GM23338 (cell line): Measurements from ENCODE around the gene ERLEC1. TPM values are rescaled to one million over a fixed set of nuclear protein-coding genes. Genes with fewer than 3 reads are reported as not detected.

Experiments
- ATAC-seq: fragments of 200-7000 bp; cut with Tn5 transposase; 3 replicates; pipeline ENCODE4 v1.9.1; 2020
- DNase-seq: peaks from one replicate; pipeline ENCODE4 v3.0.0-alpha.2; 2015; ENCODE audit warnings: low spot score
- H2AFZ ChIP-seq: fragments of 200-600 bp; sonication (generic); 2 replicates; pipeline ENCODE4 v1.8.0; 2016; ENCODE audit warnings: antibody characterized with exemption, mild to moderate bottlenecking, moderate library complexity
- H3F3A ChIP-seq: fragments of 200-600 bp; sonication (generic); replicated peaks from 2 replicates; pipeline ENCODE4 v1.8.0; 2017; ENCODE audit warnings: antibody characterized with exemption, mixed run types, low read depth
- H3K27ac ChIP-seq: fragments of 200-600 bp; sonication (generic); 2 replicates; pipeline ENCODE4 v1.6.1; 2016; ENCODE audit warnings: low read depth
- H3K27me3 ChIP-seq: fragments of 200-600 bp; sonication (generic); 2 replicates; pipeline ENCODE4 v1.8.0; 2016; ENCODE audit warnings: mild to moderate bottlenecking, mixed run types, moderate library complexity; ENCODE audit not compliant: insufficient read depth
- H3K36me3 ChIP-seq: fragments of 200-600 bp; sonication (generic); 2 replicates; pipeline ENCODE4 v1.8.0; 2016; ENCODE audit warnings: mild to moderate bottlenecking; ENCODE audit not compliant: insufficient read depth
- H3K4me1 ChIP-seq: fragments of 200-600 bp; sonication (generic); 2 replicates; pipeline ENCODE4 v1.8.0; 2016; ENCODE audit warnings: mild to moderate bottlenecking, moderate library complexity; ENCODE audit not compliant: insufficient read depth
- H3K4me2 ChIP-seq: fragments of 200-600 bp; sonication (generic); 2 replicates; pipeline ENCODE4 v1.7.1; 2017; ENCODE audit warnings: mixed run types
- H3K4me3 ChIP-seq: fragments of 200-600 bp; sonication (generic); 2 replicates; pipeline ENCODE4 v1.6.1; 2016; ENCODE audit warnings: mixed run types
- H3K79me2 ChIP-seq: fragments of 200-600 bp; sonication (generic); replicated peaks from 2 replicates; pipeline ENCODE4 v1.8.0; 2017; ENCODE audit warnings: mild to moderate bottlenecking; ENCODE audit not compliant: insufficient read depth
- H3K9me2 ChIP-seq: fragments of 200-600 bp; sonication (generic); 2 replicates; pipeline ENCODE4 v1.8.0; 2017; ENCODE audit not compliant: insufficient read depth
- H4K20me1 ChIP-seq: fragments of 200-600 bp; sonication (generic); replicated peaks from 2 replicates; pipeline ENCODE4 v1.8.0; 2017; ENCODE audit warnings: mild to moderate bottlenecking; ENCODE audit not compliant: insufficient read depth
- H3K27ac Mint-ChIP-seq: 2 replicates; pipeline ENCODE4 v1.8.0; 2020; ENCODE audit warnings: inconsistent platforms, mild to moderate bottlenecking, moderate library complexity, mixed read lengths
- H3K27me3 Mint-ChIP-seq: 3 replicates; pipeline ENCODE4 v1.8.0; 2022; ENCODE audit warnings: low read depth, mild to moderate bottlenecking, moderate library complexity, mixed read lengths, inconsistent platforms; ENCODE audit not compliant: insufficient read depth, poor library complexity
- H3K36me3 Mint-ChIP-seq: 3 replicates; pipeline ENCODE4 v1.8.0; 2021; ENCODE audit warnings: low read depth, mild to moderate bottlenecking, inconsistent platforms, moderate library complexity, mixed read lengths
- H3K4me1 Mint-ChIP-seq: 3 replicates; pipeline ENCODE4 v1.8.0; 2020; ENCODE audit warnings: mild to moderate bottlenecking, inconsistent platforms, mixed read lengths
- H3K4me3 Mint-ChIP-seq: 3 replicates; pipeline ENCODE4 v1.8.0; 2021; ENCODE audit warnings: moderate library complexity, mild to moderate bottlenecking, inconsistent platforms, mixed read lengths
- H3K9me3 Mint-ChIP-seq: 3 replicates; pipeline ENCODE4 v1.8.0; 2020; ENCODE audit warnings: moderate library complexity, mild to moderate bottlenecking, inconsistent platforms, mixed read lengths
- CREB1 ChIP-seq: fragments of 250-450 bp; sonication (Bioruptor Pico); IDR thresholded peaks from 2 replicates; pipeline ENCODE4 v1.5.0; 2020; ENCODE audit warnings: low read depth, mild to moderate bottlenecking, moderate library complexity
- ETS1 ChIP-seq: IDR thresholded peaks from 2 replicates; pipeline ENCODE4 v1.6.1; 2016; ENCODE audit warnings: antibody characterized with exemption
- EZH2 ChIP-seq: fragments of 200-600 bp; sonication (generic); IDR thresholded peaks from one replicate; pipeline ENCODE4 v1.8.0; 2017; ENCODE audit warnings: antibody characterized with exemption, mild to moderate bottlenecking, low read depth; ENCODE audit not compliant: unreplicated experiment
- EZH2phosphoT487 ChIP-seq: fragments of 200-600 bp; sonication (generic); IDR thresholded peaks from one replicate; pipeline ENCODE4 v1.8.1; 2018; ENCODE audit warnings: antibody characterized with exemption; ENCODE audit not compliant: unreplicated experiment
- JUNB ChIP-seq: IDR thresholded peaks from one replicate; pipeline ENCODE4 v1.6.1; 2016; ENCODE audit warnings: antibody characterized with exemption; ENCODE audit not compliant: unreplicated experiment
- NANOG ChIP-seq: IDR thresholded peaks from 2 replicates; pipeline ENCODE4 v1.6.1; 2016; ENCODE audit warnings: antibody characterized with exemption, borderline replicate concordance
- POLR2AphosphoS5 ChIP-seq: IDR thresholded peaks from 2 replicates; pipeline ENCODE4 v1.6.1; 2016; ENCODE audit warnings: antibody characterized with exemption, low read depth
- REST ChIP-seq: IDR thresholded peaks from one replicate; pipeline ENCODE4 v1.6.1; 2018; ENCODE audit warnings: antibody characterized with exemption; ENCODE audit not compliant: unreplicated experiment
- STAT1 ChIP-seq: IDR thresholded peaks from one replicate; pipeline ENCODE4 v1.6.1; 2016; ENCODE audit warnings: antibody characterized with exemption; ENCODE audit not compliant: unreplicated experiment
- ZNF114 ChIP-seq: fragments of 250-450 bp; sonication (Bioruptor Pico); IDR thresholded peaks from 2 replicates; pipeline ENCODE4 v1.5.0; 2020; ENCODE audit warnings: mild to moderate bottlenecking, moderate library complexity
- ZNF331 ChIP-seq: fragments of 250-450 bp; sonication (Bioruptor Pico); IDR thresholded peaks from 2 replicates; pipeline ENCODE4 v1.5.0; 2020; ENCODE audit warnings: low read depth, mild to moderate bottlenecking, moderate library complexity
- polyA plus RNA-seq: library from polyadenylated mRNA; unstranded; fragments of >200 nt; fragmentation: Nextera tagmentation; extraction: Ambion mirVana; gene quantifications from 2 replicates; pipeline ENCODE4 v1.2.1, GENCODE V29; 2016
- total RNA-seq: library from RNA; depleted of rRNA; stranded (reverse); fragments of >200 nt; shearing (Covaris generic); gene quantifications from 2 replicates; pipeline ENCODE4 v1.2.3, GENCODE V29; 2014
- TF ChIP-seq, protein P1 (sequence below), 2 experiments: fragments of 200-600 bp in 1 of 2; sonication (generic) in 1 of 2; conservative IDR thresholded peaks; 2 replicates each; pipeline versions ENCODE4 v1.5.1 to v1.6.1; 2016 to 2017; ENCODE audit warnings: antibody characterized with exemption in 2 of 2, low read depth in 2 of 2, mild to moderate bottlenecking in 2 of 2, moderate library complexity in 1 of 2
- TF ChIP-seq, protein P2 (sequence below): fragments of 250-450 bp; sonication (Bioruptor Pico); IDR thresholded peaks from 2 replicates; pipeline ENCODE4 v1.5.0; 2020; ENCODE audit warnings: mild to moderate bottlenecking, moderate library complexity

Gene ERLEC1
- total and polyA plus RNA-seq, 2 experiments from 2014 or later: 35.0 to 41.2 TPM

DNA sequence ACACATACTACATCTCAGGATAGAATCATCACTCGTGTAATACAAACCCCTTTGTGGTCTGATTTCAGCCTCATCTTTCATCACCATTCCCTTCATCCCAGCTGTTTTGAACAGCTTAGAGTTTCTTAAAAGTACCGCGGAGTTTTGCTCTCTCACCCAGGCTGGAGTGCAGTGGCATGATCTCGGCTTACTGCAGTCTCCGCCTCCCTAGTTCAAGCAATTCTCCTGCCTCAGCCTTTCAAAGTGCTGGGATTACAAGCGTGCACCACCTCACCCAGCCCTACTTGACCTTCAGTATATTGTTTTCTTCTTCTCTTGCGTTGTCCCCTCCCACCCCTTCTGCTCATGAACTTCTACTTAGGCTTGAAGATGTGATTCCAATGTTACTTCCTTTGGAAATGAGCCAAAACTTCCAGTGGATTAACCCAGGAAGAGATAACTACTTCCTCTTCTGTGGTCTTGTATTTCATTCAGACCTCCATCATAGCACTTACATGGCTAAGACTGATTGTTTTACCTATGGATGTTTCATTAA lies 15.8 kb downstream of the ERLEC1 start:
- H3K36me3 ChIP-seq: peaks cover 10% of the 10 kb centered on the region; the same call in 1 of the 2 replicates

More for the DNA sequence above, 15.8 kb downstream of the ERLEC1 start:
- TF ChIP-seq ZNF331 (CRISPR knock-in tag): no peak
- TF ChIP-seq, protein P1, sequence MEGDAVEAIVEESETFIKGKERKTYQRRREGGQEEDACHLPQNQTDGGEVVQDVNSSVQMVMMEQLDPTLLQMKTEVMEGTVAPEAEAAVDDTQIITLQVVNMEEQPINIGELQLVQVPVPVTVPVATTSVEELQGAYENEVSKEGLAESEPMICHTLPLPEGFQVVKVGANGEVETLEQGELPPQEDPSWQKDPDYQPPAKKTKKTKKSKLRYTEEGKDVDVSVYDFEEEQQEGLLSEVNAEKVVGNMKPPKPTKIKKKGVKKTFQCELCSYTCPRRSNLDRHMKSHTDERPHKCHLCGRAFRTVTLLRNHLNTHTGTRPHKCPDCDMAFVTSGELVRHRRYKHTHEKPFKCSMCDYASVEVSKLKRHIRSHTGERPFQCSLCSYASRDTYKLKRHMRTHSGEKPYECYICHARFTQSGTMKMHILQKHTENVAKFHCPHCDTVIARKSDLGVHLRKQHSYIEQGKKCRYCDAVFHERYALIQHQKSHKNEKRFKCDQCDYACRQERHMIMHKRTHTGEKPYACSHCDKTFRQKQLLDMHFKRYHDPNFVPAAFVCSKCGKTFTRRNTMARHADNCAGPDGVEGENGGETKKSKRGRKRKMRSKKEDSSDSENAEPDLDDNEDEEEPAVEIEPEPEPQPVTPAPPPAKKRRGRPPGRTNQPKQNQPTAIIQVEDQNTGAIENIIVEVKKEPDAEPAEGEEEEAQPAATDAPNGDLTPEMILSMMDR (conservative IDR thresholded peaks at IDR 0.05; ENCODE audit: low read depth in 2 of 2): no peak
- no peak for TF ChIP-seq CREB1 (CRISPR knock-in tag)
- no peak for TF ChIP-seq REST
- no peak for TF ChIP-seq JUNB
- no peak for TF ChIP-seq STAT1
- no peak for TF ChIP-seq EZH2phosphoT487
- TF ChIP-seq, protein P2, sequence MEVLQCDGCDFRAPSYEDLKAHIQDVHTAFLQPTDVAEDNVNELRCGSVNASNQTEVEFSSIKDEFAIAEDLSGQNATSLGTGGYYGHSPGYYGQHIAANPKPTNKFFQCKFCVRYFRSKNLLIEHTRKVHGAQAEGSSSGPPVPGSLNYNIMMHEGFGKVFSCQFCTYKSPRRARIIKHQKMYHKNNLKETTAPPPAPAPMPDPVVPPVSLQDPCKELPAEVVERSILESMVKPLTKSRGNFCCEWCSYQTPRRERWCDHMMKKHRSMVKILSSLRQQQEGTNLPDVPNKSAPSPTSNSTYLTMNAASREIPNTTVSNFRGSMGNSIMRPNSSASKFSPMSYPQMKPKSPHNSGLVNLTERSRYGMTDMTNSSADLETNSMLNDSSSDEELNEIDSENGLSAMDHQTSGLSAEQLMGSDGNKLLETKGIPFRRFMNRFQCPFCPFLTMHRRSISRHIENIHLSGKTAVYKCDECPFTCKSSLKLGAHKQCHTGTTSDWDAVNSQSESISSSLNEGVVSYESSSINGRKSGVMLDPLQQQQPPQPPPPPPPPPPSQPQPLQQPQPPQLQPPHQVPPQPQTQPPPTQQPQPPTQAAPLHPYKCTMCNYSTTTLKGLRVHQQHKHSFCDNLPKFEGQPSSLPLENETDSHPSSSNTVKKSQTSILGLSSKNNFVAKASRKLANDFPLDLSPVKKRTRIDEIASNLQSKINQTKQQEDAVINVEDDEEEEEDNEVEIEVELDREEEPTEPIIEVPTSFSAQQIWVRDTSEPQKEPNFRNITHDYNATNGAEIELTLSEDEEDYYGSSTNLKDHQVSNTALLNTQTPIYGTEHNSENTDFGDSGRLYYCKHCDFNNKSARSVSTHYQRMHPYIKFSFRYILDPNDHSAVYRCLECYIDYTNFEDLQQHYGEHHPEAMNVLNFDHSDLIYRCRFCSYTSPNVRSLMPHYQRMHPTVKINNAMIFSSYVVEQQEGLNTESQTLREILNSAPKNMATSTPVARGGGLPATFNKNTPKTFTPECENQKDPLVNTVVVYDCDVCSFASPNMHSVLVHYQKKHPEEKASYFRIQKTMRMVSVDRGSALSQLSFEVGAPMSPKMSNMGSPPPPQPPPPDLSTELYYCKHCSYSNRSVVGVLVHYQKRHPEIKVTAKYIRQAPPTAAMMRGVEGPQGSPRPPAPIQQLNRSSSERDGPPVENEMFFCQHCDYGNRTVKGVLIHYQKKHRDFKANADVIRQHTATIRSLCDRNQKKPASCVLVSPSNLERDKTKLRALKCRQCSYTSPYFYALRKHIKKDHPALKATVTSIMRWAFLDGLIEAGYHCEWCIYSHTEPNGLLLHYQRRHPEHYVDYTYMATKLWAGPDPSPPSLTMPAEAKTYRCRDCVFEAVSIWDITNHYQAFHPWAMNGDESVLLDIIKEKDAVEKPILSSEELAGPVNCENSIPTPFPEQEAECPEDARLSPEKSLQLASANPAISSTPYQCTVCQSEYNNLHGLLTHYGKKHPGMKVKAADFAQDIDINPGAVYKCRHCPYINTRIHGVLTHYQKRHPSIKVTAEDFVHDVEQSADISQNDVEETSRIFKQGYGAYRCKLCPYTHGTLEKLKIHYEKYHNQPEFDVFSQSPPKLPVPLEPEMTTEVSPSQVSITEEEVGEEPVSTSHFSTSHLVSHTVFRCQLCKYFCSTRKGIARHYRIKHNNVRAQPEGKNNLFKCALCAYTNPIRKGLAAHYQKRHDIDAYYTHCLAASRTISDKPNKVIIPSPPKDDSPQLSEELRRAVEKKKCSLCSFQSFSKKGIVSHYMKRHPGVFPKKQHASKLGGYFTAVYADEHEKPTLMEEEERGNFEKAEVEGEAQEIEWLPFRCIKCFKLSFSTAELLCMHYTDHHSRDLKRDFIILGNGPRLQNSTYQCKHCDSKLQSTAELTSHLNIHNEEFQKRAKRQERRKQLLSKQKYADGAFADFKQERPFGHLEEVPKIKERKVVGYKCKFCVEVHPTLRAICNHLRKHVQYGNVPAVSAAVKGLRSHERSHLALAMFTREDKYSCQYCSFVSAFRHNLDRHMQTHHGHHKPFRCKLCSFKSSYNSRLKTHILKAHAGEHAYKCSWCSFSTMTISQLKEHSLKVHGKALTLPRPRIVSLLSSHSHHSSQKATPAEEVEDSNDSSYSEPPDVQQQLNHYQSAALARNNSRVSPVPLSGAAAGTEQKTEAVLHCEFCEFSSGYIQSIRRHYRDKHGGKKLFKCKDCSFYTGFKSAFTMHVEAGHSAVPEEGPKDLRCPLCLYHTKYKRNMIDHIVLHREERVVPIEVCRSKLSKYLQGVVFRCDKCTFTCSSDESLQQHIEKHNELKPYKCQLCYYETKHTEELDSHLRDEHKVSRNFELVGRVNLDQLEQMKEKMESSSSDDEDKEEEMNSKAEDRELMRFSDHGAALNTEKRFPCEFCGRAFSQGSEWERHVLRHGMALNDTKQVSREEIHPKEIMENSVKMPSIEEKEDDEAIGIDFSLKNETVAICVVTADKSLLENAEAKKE: no peak
- no peak for TF ChIP-seq EZH2
- no peak for TF ChIP-seq ZNF114
- TF ChIP-seq POLR2AphosphoS5: no peak
- no peak for TF ChIP-seq NANOG
- TF ChIP-seq ETS1: no peak
- Histone ChIP-seq H3K27ac (no peak overlapping the region), H3K4me2 (no peak overlapping the region), H2AFZ (no peak overlapping the region), H3K27me3 (no peaks in the 10 kb centered on the region), H3K4me1 (no peaks in the 10 kb centered on the region), H3F3A (no peaks in the 10 kb centered on the region), H3K9me2 (no peaks in the 10 kb centered on the region), H4K20me1 (no peaks in the 10 kb centered on the region), H3K4me3 (no peak overlapping the region), H3K79me2 (no peaks in the 10 kb centered on the region)
- Mint-ChIP-seq H3K36me3 (peaks cover 16% of the 10 kb centered on the region), H3K27me3 (no peaks in the 10 kb centered on the region), H3K9me3 (no peaks in the 10 kb centered on the region), H3K4me1 (no peaks in the 10 kb centered on the region), H3K4me3 (no peak overlapping the region), H3K27ac (no peak overlapping the region)
- DNase-seq (no peak), ATAC-seq (no peak)
